Neutrophil (primary cell): Measurements from ENCODE around the gene PRDM15.

ENCODE experiments used
- H3K27ac ChIP-seq: fragments of 200-600 bp; sonication (generic); 2 replicates; pipeline ENCODE4 v1.5.1; 2016; ENCODE audit warnings: mild to moderate bottlenecking, moderate library complexity
- H3K27me3 ChIP-seq: fragments of 200-600 bp; sonication (generic); 2 replicates; pipeline ENCODE4 v1.6.0; 2016; ENCODE audit warnings: mild to moderate bottlenecking
- H3K36me3 ChIP-seq: fragments of 200-600 bp; sonication (generic); 2 replicates; pipeline ENCODE4 v1.5.1; 2017
- H3K4me1 ChIP-seq, 2 experiments: fragments of 200-600 bp in 1 of 2; sonication (generic) in 1 of 2; 1 replicate in 1 of 2; 2 replicates in 1 of 2; pipeline versions ENCODE4 v1.5.1 to v1.6.1; 2013 to 2016; ENCODE audit warnings: low read depth in 1 of 2, low read length in 1 of 2, mild to moderate bottlenecking in 1 of 2, moderate library complexity in 1 of 2; ENCODE audit not compliant: control insufficient read depth in 1 of 2, insufficient read depth in 1 of 2
- H3K4me3 ChIP-seq, 2 experiments: fragments of 200-600 bp in 1 of 2; sonication (generic) in 1 of 2; 1 replicate in 1 of 2; 2 replicates in 1 of 2; pipeline ENCODE4 v1.5.1; 2013 to 2016; ENCODE audit warnings: low read depth in 1 of 2, low read length in 1 of 2, mild to moderate bottlenecking in 1 of 2, moderate library complexity in 1 of 2
- H3K9me3 ChIP-seq: fragments of 200-600 bp; sonication (generic); 2 replicates; pipeline ENCODE4 v1.5.1; 2016
- CTCF ChIP-seq: fragments of 200-600 bp; sonication (generic); IDR thresholded peaks from 2 replicates; pipeline ENCODE4 v1.5.1; 2016; ENCODE audit warnings: antibody characterized with exemption

Gene PRDM15

DNA sequence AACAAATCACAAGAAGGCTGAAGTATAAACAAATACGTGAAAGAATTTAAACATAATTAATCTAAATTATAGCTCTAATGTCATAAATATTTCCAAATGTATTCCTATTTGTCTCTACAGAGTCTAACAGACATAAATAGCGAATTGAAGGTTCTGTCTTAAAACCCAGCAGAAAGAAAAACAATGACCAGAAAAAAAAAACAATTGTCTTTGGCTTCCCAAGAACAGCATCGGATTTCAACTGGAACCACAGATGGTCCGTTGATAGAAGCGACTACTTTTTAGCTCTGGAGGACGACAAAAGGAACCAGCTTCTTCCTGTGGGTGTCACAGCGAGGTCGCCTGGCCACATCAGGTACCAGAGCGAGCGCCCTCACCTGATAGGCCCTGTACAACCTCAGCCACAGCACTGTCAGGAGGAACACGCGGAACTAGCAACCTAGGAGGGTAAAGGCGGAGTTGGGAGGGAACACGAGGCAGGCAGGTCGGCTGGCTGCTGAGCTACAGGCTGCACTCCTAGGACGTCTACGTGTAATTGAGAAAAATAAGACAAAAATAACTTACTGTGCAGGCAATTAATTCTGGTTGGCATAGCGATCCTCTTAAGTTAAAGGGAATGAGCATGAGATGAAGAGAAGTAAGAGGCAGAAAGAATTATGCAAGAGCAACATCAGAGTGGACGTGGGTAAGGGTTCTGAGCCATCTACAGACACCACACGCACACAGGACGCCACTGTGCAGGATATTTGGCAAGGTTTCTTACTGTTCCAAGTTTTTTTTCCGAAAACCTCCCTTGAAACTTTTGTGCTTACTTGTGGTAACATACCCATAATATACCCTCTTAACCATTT lies 16.7 kb upstream of the PRDM15 start:
- no peak for TF ChIP-seq CTCF
- Histone ChIP-seq H3K9me3 (no peaks in the 10 kb centered on the region), H3K27me3 (peaks cover 6% of the 10 kb centered on the region), H3K4me1 (peaks cover under 1 to 5% of the 10 kb centered on the region in 2 experiments), H3K4me3 (no peak overlapping the region), H3K27ac (no peak overlapping the region), H3K36me3 (no peaks in the 10 kb centered on the region)

DNA sequence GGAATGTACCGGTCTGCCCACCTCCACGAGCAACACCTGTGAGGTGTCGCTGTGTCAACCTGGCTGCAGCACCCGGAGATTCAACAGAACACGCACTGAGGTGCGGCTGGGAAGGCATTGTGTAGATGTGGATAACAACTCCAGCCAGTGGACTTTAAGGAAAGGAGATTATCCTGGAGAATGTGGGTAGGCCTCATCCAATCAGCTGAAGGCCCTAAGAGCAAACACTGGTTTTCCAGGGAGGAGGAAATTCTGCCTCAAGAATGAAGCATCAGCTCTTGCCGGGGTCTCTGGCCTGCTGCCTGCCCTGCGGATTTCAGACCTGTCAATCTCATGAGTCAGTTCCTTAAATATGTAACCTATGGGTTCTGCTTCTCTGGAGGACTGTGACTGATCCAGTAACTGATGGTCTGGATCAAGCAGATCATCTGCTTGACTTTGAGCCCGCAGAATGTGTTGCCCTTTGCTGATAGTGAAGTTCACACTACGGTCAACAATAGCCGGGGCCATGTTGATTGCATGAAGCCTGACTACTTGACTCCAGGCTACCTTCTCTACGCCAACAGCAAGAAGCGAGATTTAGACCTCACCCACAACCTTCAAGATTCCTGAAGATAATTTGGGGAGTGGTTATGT lies 15.9 kb upstream of the PRDM15 start:
- Histone ChIP-seq H3K9me3 (no peaks in the 10 kb centered on the region), H3K4me3 (no peak overlapping the region), H3K36me3 (no peaks in the 10 kb centered on the region), H3K27me3 (peaks cover 6% of the 10 kb centered on the region), H3K4me1 (peaks cover 0 to 5% of the 10 kb centered on the region in 2 experiments), H3K27ac (no peak overlapping the region)
- no peak for TF ChIP-seq CTCF

- peaks cover 0 to 5% of the 10 kb centered on the region in 2 experiments for H3K4me1 ChIP-seq
- TF ChIP-seq CTCF = no peak
- H3K36me3 ChIP-seq = no peaks in the 10 kb centered on the region
- H3K27me3 ChIP-seq = peaks cover 6% of the 10 kb centered on the region
- H3K4me3 ChIP-seq = no peak overlapping the region
- no peaks in the 10 kb centered on the region for H3K9me3 ChIP-seq
- no peak overlapping the region for H3K27ac ChIP-seq
Observed at GRCh38 chr21:41894511-41894910, 15.4 kb upstream of the PRDM15 start.

DNA sequence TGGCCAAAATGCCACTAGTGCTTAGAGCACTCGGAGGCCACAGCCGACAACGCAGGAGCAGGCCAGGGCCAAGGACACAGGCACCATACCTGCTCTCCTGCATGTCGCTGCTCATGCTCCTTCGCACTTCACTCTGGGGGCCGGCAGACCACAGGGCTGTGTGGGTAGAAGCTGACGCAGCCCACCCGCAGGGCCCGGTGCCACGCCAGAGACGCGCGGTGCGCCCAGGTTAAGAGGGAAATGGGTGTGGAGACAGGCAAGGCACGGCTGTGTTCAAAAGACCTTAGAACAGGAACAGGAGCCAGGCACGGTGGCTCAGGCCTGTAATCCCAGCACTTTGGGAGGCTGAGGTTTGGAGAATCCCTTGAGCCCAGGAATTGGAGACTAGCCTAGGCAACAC lies 13.6 kb upstream of the PRDM15 start:
- TF ChIP-seq CTCF = no peak
- Histone ChIP-seq H3K9me3 (no peaks in the 10 kb centered on the region), H3K4me1 (peaks cover 0 to 5% of the 10 kb centered on the region in 2 experiments), H3K36me3 (no peaks in the 10 kb centered on the region), H3K27me3 (peaks cover 6% of the 10 kb centered on the region), H3K27ac (no peak overlapping the region), H3K4me3 (no peak overlapping the region)

GRCh38 chr21:41891132-41891531 lies 12.0 kb upstream of the PRDM15 start:
- H3K4me1 ChIP-seq = peaks cover 0 to 3% of the 10 kb centered on the region in 2 experiments
- no peak overlapping the region for H3K27ac ChIP-seq
- no peaks in the 10 kb centered on the region for H3K36me3 ChIP-seq
- no peaks in the 10 kb centered on the region for H3K9me3 ChIP-seq
- TF ChIP-seq CTCF = no peak
- no peak overlapping the region for H3K4me3 ChIP-seq
- H3K27me3 ChIP-seq = peaks cover 4% of the 10 kb centered on the region
